CD4-positive, alpha-beta memory T cell (primary cell): ENCODE data around the gene LOC101059915.
"Not testable (repeated sequence)": the region's sequence is repeated elsewhere in the genome, so short reads cannot be mapped to it uniquely, and the experiment has no call there.

ENCODE experiments used
- CTCF ChIA-PET: fragments of 350-600 bp; sonication (Branson Sonifier 250); formaldehyde crosslinking; loops from one replicate; lab custom pipeline; 2021; ENCODE audit warnings: inconsistent platforms; ENCODE audit not compliant: partially characterized antibody; lab: Charles Lee
- POLR2A ChIA-PET: fragments of 350-600 bp; sonication (Branson Sonifier 250); formaldehyde crosslinking; loops from one replicate; lab custom pipeline; 2021; ENCODE audit not compliant: partially characterized antibody; lab: Charles Lee
- DNase-seq, 5 donors: peaks; one replicate each; pipeline versions ENCODE4 v3.0.0 to v3.0.0-alpha.2; 2020 to 2022; ENCODE audit warnings: mixed read lengths in 1 of 5
- H3K27ac ChIP-seq: one replicate; pipeline ENCODE4 v1.7.0; 2013; ENCODE audit warnings: low read depth, low read length
- H3K27me3 ChIP-seq: 2 replicates; pipeline ENCODE4 v1.7.0; 2013; ENCODE audit warnings: mild to moderate bottlenecking, low read length, moderate library complexity; ENCODE audit not compliant: insufficient read depth
- H3K36me3 ChIP-seq: 2 replicates; pipeline ENCODE4 v1.7.0; 2013; ENCODE audit warnings: mild to moderate bottlenecking, low read length, moderate library complexity; ENCODE audit not compliant: insufficient read depth
- H3K4me1 ChIP-seq: 2 replicates; pipeline ENCODE4 v1.7.0; 2013; ENCODE audit warnings: mild to moderate bottlenecking, low read length, moderate library complexity; ENCODE audit not compliant: insufficient read depth
- H3K4me3 ChIP-seq, 2 donors: one replicate each; pipeline ENCODE4 v1.7.0; 2013; ENCODE audit warnings: low read length in 2 of 2, mild to moderate bottlenecking in 1 of 2
- H3K9me3 ChIP-seq, 2 donors: one replicate each; pipeline ENCODE4 v1.7.0; 2013; ENCODE audit warnings: low read length in 2 of 2, control low read depth in 1 of 2; ENCODE audit not compliant: control insufficient read depth in 1 of 2
- H3K27ac Mint-ChIP-seq, 7 donors: one replicate each; pipeline ENCODE4 v1.8.0; 2020 to 2021; ENCODE audit warnings: mixed read lengths in 7 of 7, mild to moderate bottlenecking in 6 of 7, inconsistent platforms in 3 of 7, moderate library complexity in 3 of 7
- H3K27me3 Mint-ChIP-seq, 2 donors: one replicate each; pipeline ENCODE4 v1.8.0; 2020 to 2021; ENCODE audit warnings: mixed read lengths in 2 of 2
- H3K36me3 Mint-ChIP-seq, 2 donors: one replicate each; pipeline ENCODE4 v1.8.0; 2020 to 2021; ENCODE audit warnings: mixed read lengths in 2 of 2, inconsistent platforms in 1 of 2, mild to moderate bottlenecking in 1 of 2
- H3K4me1 Mint-ChIP-seq, 4 donors: one replicate each; pipeline ENCODE4 v1.8.0; 2020 to 2021; ENCODE audit warnings: mixed read lengths in 4 of 4, mild to moderate bottlenecking in 1 of 4
- H3K4me3 Mint-ChIP-seq, 8 donors: one replicate each; pipeline ENCODE4 v1.8.0; 2020 to 2021; ENCODE audit warnings: mixed read lengths in 8 of 8, mild to moderate bottlenecking in 7 of 8, moderate library complexity in 6 of 8, inconsistent platforms in 3 of 8
- H3K9me3 Mint-ChIP-seq, 8 donors: one replicate each; pipeline ENCODE4 v1.8.0; 2020 to 2021; ENCODE audit warnings: mixed read lengths in 8 of 8, mild to moderate bottlenecking in 5 of 8, inconsistent platforms in 3 of 8, moderate library complexity in 1 of 8
- intact Hi-C: fragments of 100-400 bp; cut with micrococcal nuclease; formaldehyde crosslinking; loops from one replicate; pipeline ENCODE4 v1.15.1; 2023

Gene LOC101059915

GRCh38 chrX:71664202-71664601 is 3.1 kb upstream of the LOC101059915 start:
- CTCF ChIA-PET, H3K36me3 ChIP-seq, POLR2A ChIA-PET, H3K9me3 ChIP-seq, H3K27me3 ChIP-seq, H3K4me3 ChIP-seq, H3K4me3 Mint-ChIP-seq, DNase-seq, H3K36me3 Mint-ChIP-seq, H3K9me3 Mint-ChIP-seq, intact Hi-C loops, H3K27me3 Mint-ChIP-seq, H3K27ac Mint-ChIP-seq: not testable (repeated sequence)
- H3K27ac ChIP-seq, result peak overlapping the region; percentile 2
- peaks cover 8 to 24% (median 14%) of the 10 kb centered on the region in 4 donors for H3K4me1 Mint-ChIP-seq
- peaks cover 18% of the 10 kb centered on the region for H3K4me1 ChIP-seq

GRCh38 chrX:71664889-71665491 is 2.4 kb upstream of the LOC101059915 start:
- Histone ChIP-seq H3K36me3 (no peaks in the 10 kb centered on the region), H3K27me3 (no peaks in the 10 kb centered on the region), H3K27ac (no peak overlapping the region), H3K9me3 (no peaks in the 10 kb centered on the region), H3K4me3 (no peak overlapping the region), H3K4me1 (peaks cover 18% of the 10 kb centered on the region)
- ChIA-PET POLR2A (no interaction called here), CTCF (no interaction called here)
- H3K36me3 Mint-ChIP-seq, result no peaks in the 10 kb centered on the region
- no peaks in the 10 kb centered on the region for H3K27me3 Mint-ChIP-seq
- intact Hi-C loops, result no loop called here
- no peak overlapping the region for H3K4me3 Mint-ChIP-seq
- H3K27ac Mint-ChIP-seq, result no peak overlapping the region
- peaks cover 0 to 3% (median 0%) of the 10 kb centered on the region in 8 donors for H3K9me3 Mint-ChIP-seq
- no peak for DNase-seq
- H3K4me1 Mint-ChIP-seq, result peaks cover 8 to 26% (median 14%) of the 10 kb centered on the region in 4 donors

- Histone ChIP-seq H3K27me3 (no peaks in the 10 kb centered on the region), H3K4me3 (no peak overlapping the region), H3K36me3 (no peaks in the 10 kb centered on the region), H3K27ac (no peak overlapping the region), H3K9me3 (no peaks in the 10 kb centered on the region), H3K4me1 (peaks cover 18% of the 10 kb centered on the region)
- Mint-ChIP-seq H3K36me3 (no peaks in the 10 kb centered on the region), H3K27me3 (no peaks in the 10 kb centered on the region), H3K4me1 (peaks cover 9 to 33% (median 16%) of the 10 kb centered on the region in 4 donors), H3K27ac (no peak overlapping the region), H3K9me3 (peaks cover 0 to 3% (median 0%) of the 10 kb centered on the region in 8 donors), H3K4me3 (no peak overlapping the region)
- intact Hi-C loops, result no loop called here
- CTCF ChIA-PET, result no interaction called here
- no peak for DNase-seq
- POLR2A ChIA-PET, result no interaction called here
These were observed 1.6 kb upstream of the LOC101059915 start for GRCh38 chrX:71665747-71666146.

GRCh38 chrX:71666240-71667223 is 814 bp upstream of the LOC101059915 start:
- Mint-ChIP-seq H3K36me3 (no peaks in the 10 kb centered on the region), H3K27ac (peak overlapping the region in 1 of 7 donors; percentile 24), H3K4me3 (no peak overlapping the region), H3K4me1 (peaks cover 12 to 39% (median 23%) of the 10 kb centered on the region in 4 donors), H3K9me3 (peaks cover 0 to 3% (median 0%) of the 10 kb centered on the region in 8 donors), H3K27me3 (no peaks in the 10 kb centered on the region)
- Histone ChIP-seq H3K9me3 (no peaks in the 10 kb centered on the region), H3K36me3 (no peaks in the 10 kb centered on the region), H3K4me1 (peaks cover 24% of the 10 kb centered on the region), H3K27ac (no peak overlapping the region), H3K4me3 (no peak overlapping the region), H3K27me3 (no peaks in the 10 kb centered on the region)
- intact Hi-C loops, result no loop called here
- ChIA-PET POLR2A (no interaction called here), CTCF (no interaction called here)
- DNase-seq, result no peak

GRCh38 chrX:71668248-71668595 is 876 bp downstream of the LOC101059915 start:
- intact Hi-C loops, result no loop called here
- Histone ChIP-seq H3K27me3 (no peaks in the 10 kb centered on the region), H3K27ac (no peak overlapping the region), H3K4me1 (peaks cover 16% of the 10 kb centered on the region), H3K4me3 (no peak overlapping the region), H3K9me3 (no peaks in the 10 kb centered on the region), H3K36me3 (no peaks in the 10 kb centered on the region)
- H3K27ac Mint-ChIP-seq, result no peak overlapping the region
- ChIA-PET CTCF (interaction anchor here (2.1 kb wide), 1 partner anchor 191 kb away, joined by 8 read pairs; no protein-coding TSS in a partner anchor), POLR2A (no interaction called here)
- peaks cover 0 to 3% (median 0%) of the 10 kb centered on the region in 8 donors for H3K9me3 Mint-ChIP-seq
- DNase-seq, result no peak
- H3K4me3 Mint-ChIP-seq, result no peak overlapping the region
- no peaks in the 10 kb centered on the region for H3K27me3 Mint-ChIP-seq
- peaks cover 9 to 29% (median 20%) of the 10 kb centered on the region in 4 donors for H3K4me1 Mint-ChIP-seq
- no peaks in the 10 kb centered on the region for H3K36me3 Mint-ChIP-seq

GRCh38 chrX:71669492-71669891 is 2.1 kb downstream of the LOC101059915 start:
- DNase-seq, result no peak
- Histone ChIP-seq H3K4me3 (no peak overlapping the region), H3K27me3 (no peaks in the 10 kb centered on the region), H3K9me3 (no peaks in the 10 kb centered on the region), H3K27ac (no peak overlapping the region), H3K36me3 (no peaks in the 10 kb centered on the region), H3K4me1 (peaks cover 7% of the 10 kb centered on the region)
- intact Hi-C loops, result no loop called here
- Mint-ChIP-seq H3K9me3 (peaks cover 0 to 3% (median 0%) of the 10 kb centered on the region in 8 donors), H3K4me3 (no peak overlapping the region), H3K4me1 (peaks cover 7 to 22% (median 15%) of the 10 kb centered on the region in 4 donors), H3K27ac (no peak overlapping the region), H3K36me3 (no peaks in the 10 kb centered on the region), H3K27me3 (no peaks in the 10 kb centered on the region)
- ChIA-PET POLR2A (no interaction called here), CTCF (interaction anchor here (2.1 kb wide), 1 partner anchor 190 kb away, joined by 8 read pairs; no protein-coding TSS in a partner anchor)

GRCh38 chrX:71669947-71670346 is 2.6 kb downstream of the LOC101059915 start:
- H3K27ac ChIP-seq, H3K4me3 ChIP-seq, H3K4me3 Mint-ChIP-seq, H3K4me1 ChIP-seq, H3K27me3 Mint-ChIP-seq, H3K27ac Mint-ChIP-seq, H3K36me3 ChIP-seq, H3K36me3 Mint-ChIP-seq, intact Hi-C loops, H3K27me3 ChIP-seq, H3K9me3 ChIP-seq, POLR2A ChIA-PET, H3K9me3 Mint-ChIP-seq: not testable (repeated sequence)
- CTCF ChIA-PET, result interaction anchor here (2.1 kb wide), 1 partner anchor 190 kb away, joined by 8 read pairs; no protein-coding TSS in a partner anchor
- peak in 4 of 5 donors; percentile 24 to 29 (median 26) for DNase-seq
- H3K4me1 Mint-ChIP-seq, result peaks cover 7 to 22% (median 15%) of the 10 kb centered on the region in 4 donors
